NCI-H128 (cell line): Measurements from ENCODE around the gene RADIL.

Experiments
- DNase-seq: peaks from one replicate; lab custom pipeline; 2025; ENCODE audit not compliant: unreplicated experiment; lab: John Stamatoyannopoulos, UW

Gene RADIL

GRCh38 chr7:4882169-4883032 lies 1.1 kb downstream of the RADIL start:
- no peak for DNase-seq

GRCh38 chr7:4880218-4880617 lies 3.3 kb downstream of the RADIL start:
- no peak for DNase-seq

- no peak for DNase-seq
Measured at GRCh38 chr7:4879396-4880081, 4.0 kb downstream of the RADIL start.

GRCh38 chr7:4878336-4879335 lies 4.9 kb downstream of the RADIL start:
- DNase-seq = no peak

- no peak for DNase-seq
Measured at GRCh38 chr7:4876586-4876985, 6.9 kb downstream of the RADIL start.

- no peak for DNase-seq
Measured at GRCh38 chr7:4875391-4875790, 8.1 kb downstream of the RADIL start.

- no peak for DNase-seq
Measured at GRCh38 chr7:4873071-4873944, 10.2 kb downstream of the RADIL start.

- no peak for DNase-seq
Measured at GRCh38 chr7:4871930-4872675, 11.4 kb downstream of the RADIL start.

- no peak for DNase-seq
Measured at GRCh38 chr7:4871056-4871680, 12.3 kb downstream of the RADIL start.

GRCh38 chr7:4868493-4868892 lies 15.0 kb downstream of the RADIL start:
- DNase-seq = no peak

GRCh38 chr7:4866528-4867496 lies 16.7 kb downstream of the RADIL start:
- DNase-seq = no peak

GRCh38 chr7:4862156-4862555 lies 21.4 kb downstream of the RADIL start:
- no peak for DNase-seq

GRCh38 chr7:4861673-4862072 lies 21.8 kb downstream of the RADIL start, which contains the start of gene PAPOLB:
Gene PAPOLB (minus strand): TSS chr7:4862030. CDS start chr7:4861810, 220 bp downstream.
- DNase-seq = no peak

- no peak for DNase-seq
Measured at GRCh38 chr7:4861227-4861626, 22.3 kb downstream of the RADIL start.

- DNase-seq = no peak
Measured at GRCh38 chr7:4857189-4857588, 26.3 kb downstream of the RADIL start.

- no peak for DNase-seq
Measured at GRCh38 chr7:4856336-4857057, 27.0 kb downstream of the RADIL start.

GRCh38 chr7:4854916-4855315 lies 28.6 kb downstream of the RADIL start:
- no peak for DNase-seq
